ENCODE data around the gene ROPN1L. TPM values are rescaled to one million over a fixed set of nuclear protein-coding genes. Genes with fewer than 3 reads are reported as not detected.

Gene ROPN1L
- polyA plus RNA-seq, 1 donor from 2014 or later, result 0.52 TPM

- no peaks in the 10 kb centered on the region for H3K9me3 ChIP-seq (ENCODE audit: low read length)
- H2AFZ ChIP-seq (ENCODE audit: low read depth, low read length), result no peak overlapping the region
- H3K9me2 ChIP-seq (ENCODE audit: insufficient read depth, low read length), result no peaks in the 10 kb centered on the region
- no peak overlapping the region for H3K27ac ChIP-seq (ENCODE audit: low read length)
- TF ChIP-seq SMC3 (conservative IDR thresholded peaks at IDR 0.05; ENCODE audit: poor library complexity) (no peak), EP300 (conservative IDR thresholded peaks at IDR 0.05; ENCODE audit: poor library complexity, severe bottlenecking) (no peak), RAD21 (conservative IDR thresholded peaks at IDR 0.05) (no peak), POLR2AphosphoS5 (IDR thresholded peaks at IDR 0.05) (no peak), REST (IDR thresholded peaks at IDR 0.05; ENCODE audit: borderline replicate concordance) (no peak), EZH2 (IDR thresholded peaks at IDR 0.05; ENCODE audit: borderline replicate concordance, insufficient read depth, low read length, poor library complexity, severe bottlenecking) (no peak), MXI1 (conservative IDR thresholded peaks at IDR 0.05; ENCODE audit: poor library complexity, severe bottlenecking) (no peak), TAF1 (IDR thresholded peaks at IDR 0.05; ENCODE audit: low read depth) (no peak), CTCF (IDR thresholded peaks at IDR 0.05; ENCODE audit: poor library complexity, severe bottlenecking) (no peak)
- no peaks in the 10 kb centered on the region for H3F3A ChIP-seq (ENCODE audit: insufficient read depth, low read length, poor library complexity, severe bottlenecking)
- no peaks in the 10 kb centered on the region for H3K27me3 ChIP-seq (ENCODE audit: insufficient read depth, low read depth, low read length)
- no peaks in the 10 kb centered on the region for H3K36me3 ChIP-seq (ENCODE audit: insufficient read depth, low read length)
- no peak overlapping the region for H3K4me3 ChIP-seq (ENCODE audit: low read length)
- H4K20me1 ChIP-seq (ENCODE audit: insufficient read depth), result no peaks in the 10 kb centered on the region
- H3K4me2 ChIP-seq (ENCODE audit: low read length), result no peak overlapping the region
- H3K9ac ChIP-seq (ENCODE audit: low read length), result no peak overlapping the region
- H3K79me2 ChIP-seq (replicated peaks; ENCODE audit: insufficient read depth, low read length), result no peaks in the 10 kb centered on the region
These were observed 55.9 kb downstream of the ROPN1L start for GRCh38 chr5:10497554-10497953.

GRCh38 chr5:10498350-10498749 lies 56.7 kb downstream of the ROPN1L start:
- H2AFZ ChIP-seq (ENCODE audit: low read depth, low read length), result no peak overlapping the region
- H3K4me2 ChIP-seq (ENCODE audit: low read length), result no peak overlapping the region
- no peaks in the 10 kb centered on the region for H3K9me2 ChIP-seq (ENCODE audit: insufficient read depth, low read length)
- no peak overlapping the region for H3K4me3 ChIP-seq (ENCODE audit: low read length)
- no peaks in the 10 kb centered on the region for H4K20me1 ChIP-seq (ENCODE audit: insufficient read depth)
- H3F3A ChIP-seq (ENCODE audit: insufficient read depth, low read length, poor library complexity, severe bottlenecking), result no peaks in the 10 kb centered on the region
- H3K79me2 ChIP-seq (replicated peaks; ENCODE audit: insufficient read depth, low read length), result no peaks in the 10 kb centered on the region
- H3K27me3 ChIP-seq (ENCODE audit: insufficient read depth, low read depth, low read length), result no peaks in the 10 kb centered on the region
- no peak overlapping the region for H3K27ac ChIP-seq (ENCODE audit: low read length)
- H3K9ac ChIP-seq (ENCODE audit: low read length), result no peak overlapping the region
- TF ChIP-seq EP300 (conservative IDR thresholded peaks at IDR 0.05; ENCODE audit: poor library complexity, severe bottlenecking) (no peak), TAF1 (IDR thresholded peaks at IDR 0.05; ENCODE audit: low read depth) (no peak), RAD21 (conservative IDR thresholded peaks at IDR 0.05) (no peak), REST (IDR thresholded peaks at IDR 0.05; ENCODE audit: borderline replicate concordance) (no peak), EZH2 (IDR thresholded peaks at IDR 0.05; ENCODE audit: borderline replicate concordance, insufficient read depth, low read length, poor library complexity, severe bottlenecking) (no peak), POLR2AphosphoS5 (IDR thresholded peaks at IDR 0.05) (no peak), CTCF (IDR thresholded peaks at IDR 0.05; ENCODE audit: poor library complexity, severe bottlenecking) (no peak), MXI1 (conservative IDR thresholded peaks at IDR 0.05; ENCODE audit: poor library complexity, severe bottlenecking) (no peak), SMC3 (conservative IDR thresholded peaks at IDR 0.05; ENCODE audit: poor library complexity) (no peak)
- H3K9me3 ChIP-seq (ENCODE audit: low read length), result no peaks in the 10 kb centered on the region
- no peaks in the 10 kb centered on the region for H3K36me3 ChIP-seq (ENCODE audit: insufficient read depth, low read length)
